Retinal pigment epithelial cell (primary cell): ENCODE data around the gene PKDREJ.

Experiments used
- DNase-seq: peaks from one replicate; pipeline ENCODE4 v3.0.0-alpha.2; 2010; ENCODE audit warnings: low read depth
- H3K4me3 ChIP-seq: 2 replicates; pipeline ENCODE4 v1.5.1; 2011; ENCODE audit warnings: mild to moderate bottlenecking, low read length, control low read depth, moderate library complexity
- CTCF ChIP-seq: conservative IDR thresholded peaks from 2 replicates; pipeline ENCODE4 v1.5.1; 2011; ENCODE audit warnings: low read depth, low read length, control low read depth, inconsistent platforms

The PKDREJ gene

GRCh38 chr22:46292732-46293131, 29.6 kb upstream of the PKDREJ start:
- DNase-seq: no peak
- H3K4me3 ChIP-seq: no peak overlapping the region
- TF ChIP-seq CTCF: no peak

GRCh38 chr22:46292173-46292572, 29.0 kb upstream of the PKDREJ start:
- DNase-seq: no peak
- TF ChIP-seq CTCF: no peak
- H3K4me3 ChIP-seq: no peak overlapping the region

- no peak for DNase-seq
- no peak for TF ChIP-seq CTCF
- H3K4me3 ChIP-seq: no peak overlapping the region
These were observed 28.0 kb upstream of the PKDREJ start for GRCh38 chr22:46290843-46291785.

GRCh38 chr22:46290121-46290842, 27.1 kb upstream of the PKDREJ start:
- DNase-seq: no peak
- TF ChIP-seq CTCF: no peak
- H3K4me3 ChIP-seq: no peak overlapping the region

GRCh38 chr22:46289244-46289891, 26.2 kb upstream of the PKDREJ start:
- H3K4me3 ChIP-seq: no peak overlapping the region
- no peak for TF ChIP-seq CTCF
- no peak for DNase-seq

- no peak for DNase-seq
- no peak for TF ChIP-seq CTCF
- H3K4me3 ChIP-seq: no peak overlapping the region
These were observed 25.7 kb upstream of the PKDREJ start for GRCh38 chr22:46288846-46289243.
